Measurements from ENCODE around the gene GRIP2.

DNA sequence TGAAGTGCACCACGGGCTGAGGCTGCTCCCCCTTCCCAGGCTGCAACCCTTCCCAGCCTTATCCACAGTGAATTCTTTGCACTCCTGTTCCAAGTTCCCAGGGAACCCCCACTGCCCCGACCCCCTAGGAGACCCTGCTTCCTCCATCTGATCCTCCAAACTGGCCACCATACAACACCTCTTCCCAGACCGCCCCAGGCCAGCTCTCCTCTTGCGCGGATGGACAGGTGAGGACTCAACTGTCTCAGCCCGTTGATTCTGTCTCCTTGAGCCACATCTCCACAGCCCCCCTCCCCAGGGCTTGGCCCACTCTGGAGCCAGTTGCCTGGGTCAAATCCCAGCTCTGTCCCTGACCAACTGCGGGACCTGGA lies 21.7 kb downstream of the GRIP2 start:
- TF ChIP-seq, protein P1, sequence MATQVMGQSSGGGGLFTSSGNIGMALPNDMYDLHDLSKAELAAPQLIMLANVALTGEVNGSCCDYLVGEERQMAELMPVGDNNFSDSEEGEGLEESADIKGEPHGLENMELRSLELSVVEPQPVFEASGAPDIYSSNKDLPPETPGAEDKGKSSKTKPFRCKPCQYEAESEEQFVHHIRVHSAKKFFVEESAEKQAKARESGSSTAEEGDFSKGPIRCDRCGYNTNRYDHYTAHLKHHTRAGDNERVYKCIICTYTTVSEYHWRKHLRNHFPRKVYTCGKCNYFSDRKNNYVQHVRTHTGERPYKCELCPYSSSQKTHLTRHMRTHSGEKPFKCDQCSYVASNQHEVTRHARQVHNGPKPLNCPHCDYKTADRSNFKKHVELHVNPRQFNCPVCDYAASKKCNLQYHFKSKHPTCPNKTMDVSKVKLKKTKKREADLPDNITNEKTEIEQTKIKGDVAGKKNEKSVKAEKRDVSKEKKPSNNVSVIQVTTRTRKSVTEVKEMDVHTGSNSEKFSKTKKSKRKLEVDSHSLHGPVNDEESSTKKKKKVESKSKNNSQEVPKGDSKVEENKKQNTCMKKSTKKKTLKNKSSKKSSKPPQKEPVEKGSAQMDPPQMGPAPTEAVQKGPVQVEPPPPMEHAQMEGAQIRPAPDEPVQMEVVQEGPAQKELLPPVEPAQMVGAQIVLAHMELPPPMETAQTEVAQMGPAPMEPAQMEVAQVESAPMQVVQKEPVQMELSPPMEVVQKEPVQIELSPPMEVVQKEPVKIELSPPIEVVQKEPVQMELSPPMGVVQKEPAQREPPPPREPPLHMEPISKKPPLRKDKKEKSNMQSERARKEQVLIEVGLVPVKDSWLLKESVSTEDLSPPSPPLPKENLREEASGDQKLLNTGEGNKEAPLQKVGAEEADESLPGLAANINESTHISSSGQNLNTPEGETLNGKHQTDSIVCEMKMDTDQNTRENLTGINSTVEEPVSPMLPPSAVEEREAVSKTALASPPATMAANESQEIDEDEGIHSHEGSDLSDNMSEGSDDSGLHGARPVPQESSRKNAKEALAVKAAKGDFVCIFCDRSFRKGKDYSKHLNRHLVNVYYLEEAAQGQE (IDR thresholded peaks at IDR 0.05; ENCODE audit: borderline replicate concordance): no peak
- TF ChIP-seq RAD21 (conservative IDR thresholded peaks at IDR 0.05): no peak
- TF ChIP-seq, protein P2, sequence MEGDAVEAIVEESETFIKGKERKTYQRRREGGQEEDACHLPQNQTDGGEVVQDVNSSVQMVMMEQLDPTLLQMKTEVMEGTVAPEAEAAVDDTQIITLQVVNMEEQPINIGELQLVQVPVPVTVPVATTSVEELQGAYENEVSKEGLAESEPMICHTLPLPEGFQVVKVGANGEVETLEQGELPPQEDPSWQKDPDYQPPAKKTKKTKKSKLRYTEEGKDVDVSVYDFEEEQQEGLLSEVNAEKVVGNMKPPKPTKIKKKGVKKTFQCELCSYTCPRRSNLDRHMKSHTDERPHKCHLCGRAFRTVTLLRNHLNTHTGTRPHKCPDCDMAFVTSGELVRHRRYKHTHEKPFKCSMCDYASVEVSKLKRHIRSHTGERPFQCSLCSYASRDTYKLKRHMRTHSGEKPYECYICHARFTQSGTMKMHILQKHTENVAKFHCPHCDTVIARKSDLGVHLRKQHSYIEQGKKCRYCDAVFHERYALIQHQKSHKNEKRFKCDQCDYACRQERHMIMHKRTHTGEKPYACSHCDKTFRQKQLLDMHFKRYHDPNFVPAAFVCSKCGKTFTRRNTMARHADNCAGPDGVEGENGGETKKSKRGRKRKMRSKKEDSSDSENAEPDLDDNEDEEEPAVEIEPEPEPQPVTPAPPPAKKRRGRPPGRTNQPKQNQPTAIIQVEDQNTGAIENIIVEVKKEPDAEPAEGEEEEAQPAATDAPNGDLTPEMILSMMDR (IDR thresholded peaks at IDR 0.05; ENCODE audit: poor library complexity, severe bottlenecking): no peak
